DND-41 (cell line): ENCODE data around the gene ABHD1.

Experiments used
- ATAC-seq: fragments of 200-7000 bp; cut with Tn5 transposase; 3 replicates; pipeline ENCODE4 v1.9.1; 2021; ENCODE audit warnings: low read depth; ENCODE audit not compliant: insufficient read depth
- DNase-seq: peaks from one replicate; pipeline ENCODE4 v3.0.0-alpha.2; 2020
- H2AFZ ChIP-seq: 2 replicates; pipeline ENCODE4 v1.6.0; 2012; ENCODE audit warnings: low read depth, low read length
- H3K27ac ChIP-seq: 2 replicates; pipeline ENCODE4 v1.5.1; 2012; ENCODE audit warnings: low read length, inconsistent platforms
- H3K27me3 ChIP-seq: fragments of 200-600 bp; sonication (generic); 2 replicates; pipeline ENCODE4 v1.6.0; 2012; ENCODE audit warnings: low read length, mild to moderate bottlenecking, inconsistent platforms; ENCODE audit not compliant: insufficient read depth, poor library complexity
- H3K36me3 ChIP-seq: 2 replicates; pipeline ENCODE4 v1.5.1; 2012; ENCODE audit warnings: low read length, inconsistent platforms; ENCODE audit not compliant: insufficient read depth
- H3K4me1 ChIP-seq: 2 replicates; pipeline ENCODE4 v1.5.1; 2012; ENCODE audit warnings: mild to moderate bottlenecking, low read length; ENCODE audit not compliant: insufficient read depth
- H3K4me2 ChIP-seq: 2 replicates; pipeline ENCODE4 v1.6.0; 2012; ENCODE audit warnings: mild to moderate bottlenecking, moderate library complexity, low read length, inconsistent platforms; ENCODE audit not compliant: insufficient read depth
- H3K4me3 ChIP-seq, 2 experiments: fragments of 200-600 bp in 1 of 2; shearing (Covaris generic) in 1 of 2; 2 replicates each; pipeline ENCODE4 v1.5.1; 2012 to 2016; ENCODE audit warnings: inconsistent platforms in 2 of 2, low read length in 2 of 2, mild to moderate bottlenecking in 2 of 2, low read depth in 1 of 2, moderate library complexity in 1 of 2
- H3K79me2 ChIP-seq: 2 replicates; pipeline ENCODE4 v1.6.0; 2012; ENCODE audit warnings: low read length, inconsistent platforms; ENCODE audit not compliant: insufficient read depth
- H3K9ac ChIP-seq: 2 replicates; pipeline ENCODE4 v1.6.0; 2012; ENCODE audit warnings: low read depth, mild to moderate bottlenecking, inconsistent platforms, low read length, moderate library complexity
- H3K9me3 ChIP-seq: 2 replicates; pipeline ENCODE4 v1.5.1; 2012; ENCODE audit warnings: low read length, moderate library complexity, mild to moderate bottlenecking, inconsistent platforms; ENCODE audit not compliant: insufficient read depth, severe bottlenecking
- H4K20me1 ChIP-seq: 2 replicates; pipeline ENCODE4 v1.6.0; 2012; ENCODE audit warnings: low read length; ENCODE audit not compliant: insufficient read depth
- EZH2 ChIP-seq: IDR thresholded peaks from 3 replicates; pipeline ENCODE4 v1.6.1; 2012; ENCODE audit warnings: borderline replicate concordance, low read depth, mild to moderate bottlenecking, moderate library complexity, low read length, inconsistent platforms; ENCODE audit not compliant: severe bottlenecking
- TF ChIP-seq, protein P1 (sequence below): IDR thresholded peaks from 2 replicates; pipeline ENCODE4 v1.5.1; 2012; ENCODE audit warnings: borderline replicate concordance, low read length, moderate library complexity, mild to moderate bottlenecking; ENCODE audit not compliant: poor library complexity, severe bottlenecking; ENCODE audit errors: extremely low read depth

ABHD1 gene

DNA sequence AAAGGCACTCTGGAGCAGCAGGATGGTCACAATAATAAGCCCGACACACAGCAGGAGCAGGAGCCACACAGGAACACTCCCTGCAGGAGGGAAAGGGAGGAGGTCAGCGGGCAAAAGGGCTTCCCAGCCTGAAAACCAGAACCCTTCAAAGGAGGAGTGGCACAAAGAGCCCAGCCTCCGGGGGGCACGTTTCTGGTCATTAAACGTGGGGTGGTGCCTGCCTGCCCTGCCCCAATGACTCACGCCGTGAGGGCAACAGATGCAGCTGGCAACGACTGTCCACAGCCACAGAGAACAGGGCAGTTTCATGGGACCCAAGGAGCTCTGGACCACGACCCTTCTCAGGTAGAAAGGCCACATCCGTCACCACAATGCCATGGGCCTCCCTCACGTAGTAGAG, 7.8 kb downstream of the ABHD1 start:
- Histone ChIP-seq H3K27me3 (no peaks in the 10 kb centered on the region), H3K36me3 (peaks cover 34% of the 10 kb centered on the region), H3K79me2 (peaks cover 25% of the 10 kb centered on the region), H3K4me2 (no peak overlapping the region), H3K4me3 (no peak overlapping the region), H2AFZ (no peak overlapping the region), H3K9me3 (no peaks in the 10 kb centered on the region), H3K4me1 (peaks cover 28% of the 10 kb centered on the region), H3K27ac (no peak overlapping the region), H3K9ac (no peak overlapping the region), H4K20me1 (peaks cover 37% of the 10 kb centered on the region)
- no peak for TF ChIP-seq EZH2
- DNase-seq = no peak
- ATAC-seq = no peak

DNA sequence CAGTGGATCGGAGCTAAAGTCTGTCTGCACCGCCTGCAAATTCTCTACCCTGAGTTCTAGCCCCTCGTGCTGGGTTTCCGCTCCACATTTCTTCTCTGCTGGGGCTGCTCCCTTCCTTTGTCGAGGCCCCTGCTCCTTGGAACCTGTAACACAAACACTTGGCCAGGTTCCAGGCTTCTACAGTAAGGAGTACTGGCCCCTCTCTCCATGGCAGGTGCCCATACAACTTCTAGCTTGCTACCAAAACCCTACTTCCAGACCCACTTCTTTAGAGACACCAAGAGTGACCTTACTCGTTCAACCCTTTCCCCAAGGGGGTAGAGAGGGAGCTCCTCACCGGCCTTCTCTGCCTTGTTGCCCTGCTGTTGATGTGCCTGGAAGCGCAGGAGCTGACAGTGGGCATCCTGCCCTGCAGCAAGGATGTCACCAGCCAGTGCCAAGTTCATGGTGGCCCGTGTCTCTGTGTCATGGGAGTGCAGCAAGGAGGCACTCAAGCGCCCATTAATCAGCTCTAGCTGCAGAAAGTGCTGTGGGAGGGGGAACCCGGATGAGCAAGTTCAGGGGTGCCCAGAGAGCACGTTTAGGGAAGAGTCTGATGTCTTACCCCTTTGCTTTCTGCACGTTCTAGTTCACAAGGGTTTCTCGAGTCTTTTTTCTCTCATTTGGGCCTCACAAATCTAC, 9.7 kb downstream of the ABHD1 start:
- Histone ChIP-seq H3K4me2 (peak overlapping the region; percentile 89), H3K9ac (peak overlapping the region; percentile 90), H3K9me3 (no peaks in the 10 kb centered on the region), H3K79me2 (peaks cover 25% of the 10 kb centered on the region), H3K4me1 (peaks cover 28% of the 10 kb centered on the region), H3K4me3 (peak overlapping the region; percentile 90; a peak in 3 of 4 replicates), H2AFZ (0 out of 2 replicates have a peak overlapping the region, but pooled peaks have one; percentile 95), H3K27me3 (no peaks in the 10 kb centered on the region), H3K36me3 (peaks cover 34% of the 10 kb centered on the region), H4K20me1 (peaks cover 37% of the 10 kb centered on the region), H3K27ac (peak overlapping the region; percentile 81)
- no peak for TF ChIP-seq EZH2
- TF ChIP-seq, protein P1, sequence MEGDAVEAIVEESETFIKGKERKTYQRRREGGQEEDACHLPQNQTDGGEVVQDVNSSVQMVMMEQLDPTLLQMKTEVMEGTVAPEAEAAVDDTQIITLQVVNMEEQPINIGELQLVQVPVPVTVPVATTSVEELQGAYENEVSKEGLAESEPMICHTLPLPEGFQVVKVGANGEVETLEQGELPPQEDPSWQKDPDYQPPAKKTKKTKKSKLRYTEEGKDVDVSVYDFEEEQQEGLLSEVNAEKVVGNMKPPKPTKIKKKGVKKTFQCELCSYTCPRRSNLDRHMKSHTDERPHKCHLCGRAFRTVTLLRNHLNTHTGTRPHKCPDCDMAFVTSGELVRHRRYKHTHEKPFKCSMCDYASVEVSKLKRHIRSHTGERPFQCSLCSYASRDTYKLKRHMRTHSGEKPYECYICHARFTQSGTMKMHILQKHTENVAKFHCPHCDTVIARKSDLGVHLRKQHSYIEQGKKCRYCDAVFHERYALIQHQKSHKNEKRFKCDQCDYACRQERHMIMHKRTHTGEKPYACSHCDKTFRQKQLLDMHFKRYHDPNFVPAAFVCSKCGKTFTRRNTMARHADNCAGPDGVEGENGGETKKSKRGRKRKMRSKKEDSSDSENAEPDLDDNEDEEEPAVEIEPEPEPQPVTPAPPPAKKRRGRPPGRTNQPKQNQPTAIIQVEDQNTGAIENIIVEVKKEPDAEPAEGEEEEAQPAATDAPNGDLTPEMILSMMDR = no peak
- ATAC-seq = peak; percentile 5; the same call in 1 of the 3 replicates
- DNase-seq = peak; percentile 22

DNA sequence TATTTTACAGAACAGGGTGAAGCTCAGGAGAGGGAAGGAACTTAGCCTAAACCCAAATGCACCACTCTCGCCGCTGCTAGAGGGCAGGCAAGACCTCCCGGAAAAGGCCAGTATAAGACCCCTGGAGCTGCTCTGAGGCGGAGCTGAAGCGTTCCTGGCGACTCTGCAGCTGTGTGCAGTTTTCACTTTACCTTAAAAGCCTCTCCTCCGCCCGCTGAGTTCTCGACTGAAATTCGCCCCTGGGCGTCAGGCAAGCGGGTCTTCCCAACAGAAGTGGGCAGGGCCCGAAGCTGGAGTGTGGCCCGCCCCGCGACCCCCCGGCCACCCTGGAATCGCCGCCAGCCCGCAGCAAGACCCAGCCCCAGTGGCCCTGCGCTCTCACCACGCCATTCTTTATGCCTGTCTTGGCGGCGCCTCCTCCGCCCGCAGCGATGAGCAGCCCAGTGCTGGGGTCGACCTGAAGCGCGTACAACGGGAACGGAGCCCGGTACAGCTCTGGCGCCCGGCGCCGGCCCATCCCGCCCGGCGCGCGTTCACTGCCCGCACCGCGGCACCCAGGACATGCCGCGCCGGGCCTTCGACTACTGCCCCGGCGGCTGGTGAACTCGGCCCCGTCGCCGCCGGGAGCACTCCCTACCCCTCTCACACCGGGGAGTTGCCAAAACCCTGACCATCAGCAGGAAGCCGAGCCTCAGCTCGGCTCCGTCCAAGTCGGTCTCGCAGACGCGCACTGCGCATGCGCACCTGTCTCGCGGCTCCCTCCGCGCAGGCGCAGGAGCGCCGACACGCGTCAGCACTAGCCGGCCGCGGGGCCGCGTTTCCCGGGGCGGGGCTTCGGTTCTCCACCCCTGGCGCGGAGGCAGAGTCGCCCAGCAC, 10.5 kb downstream of the ABHD1 start, which contains the start of gene PREB:
PREB (minus strand) TSS at position 732 of the 876 bp plus-strand sequence; CDS start at position 517, 215 bp downstream.
- H3K27ac ChIP-seq = peak within 1 kb of the TSS; percentile 81
- H3K4me3 ChIP-seq = peak within 1 kb of the TSS; percentile 90
- peak; percentile 95 for ATAC-seq

More for the DNA sequence above, 10.5 kb downstream of the ABHD1 start, which contains the start of gene PREB:
- DNase-seq = peak; percentile 97
- Histone ChIP-seq H3K9ac (peak within 1 kb of the TSS; percentile 90), H3K36me3 (peaks cover 34% of the 10 kb centered on the region), H3K79me2 (peaks cover 25% of the 10 kb centered on the region), H4K20me1 (peaks cover 34% of the 10 kb centered on the region), H2AFZ (peak within 1 kb of the TSS; percentile 96), H3K4me1 (peaks cover 28% of the 10 kb centered on the region), H3K27me3 (peaks cover 2% of the 10 kb centered on the region), H3K9me3 (no peaks in the 10 kb centered on the region), H3K4me2 (peak within 1 kb of the TSS; percentile 89)
- TF ChIP-seq EZH2 = no peak
- TF ChIP-seq, protein P1 = peak; percentile 33
